ENCODE data around the gene PODN. TPM values are rescaled to one million over a fixed set of nuclear protein-coding genes. Genes with fewer than 3 reads are reported as not detected.

Gene PODN
- total and polyA plus RNA-seq, 2 experiments from 2014 or later = 3.9 to 9.2 TPM

GRCh38 chr1:53047737-53048736, 14.0 kb upstream of the PODN start:
- H3K4me1 ChIP-seq (ENCODE audit: insufficient read depth) = peaks cover 4% of the 10 kb centered on the region
- no peak overlapping the region for H2AFZ ChIP-seq
- no peaks in the 10 kb centered on the region for H3K36me3 ChIP-seq (replicated peaks; ENCODE audit: insufficient read depth, low read depth)
- H3K79me2 ChIP-seq = no peaks in the 10 kb centered on the region
- H3K4me2 ChIP-seq = no peak overlapping the region
- 68% methylated on average over 5 of the region's 5 CpGs for WGBS (ENCODE audit: low lambda C conversion rate, missing lambda C conversion rate)
- H3K9me2 ChIP-seq (replicated peaks; ENCODE audit: insufficient read depth) = no peaks in the 10 kb centered on the region
- no peaks in the 10 kb centered on the region for H3K9me3 ChIP-seq (ENCODE audit: low read depth)
- no peaks in the 10 kb centered on the region for H3K27me3 ChIP-seq
- no peak overlapping the region for H3K4me3 ChIP-seq
- DNase-seq (ENCODE audit: low spot score) = no peak
- H3K27ac ChIP-seq = no peak overlapping the region
- H4K20me1 ChIP-seq (ENCODE audit: insufficient read depth, poor library complexity, severe bottlenecking) = no peaks in the 10 kb centered on the region
- TF ChIP-seq EZH2 (IDR thresholded peaks at IDR 0.05; ENCODE audit: borderline replicate concordance) = no peak
- TF ChIP-seq EZH2phosphoT487 (IDR thresholded peaks at IDR 0.05; ENCODE audit: low read depth, severe bottlenecking, unreplicated experiment) = no peak
- TF ChIP-seq CTCF (IDR thresholded peaks at IDR 0.05; ENCODE audit: poor library complexity) = no peak

- no peak for DNase-seq (ENCODE audit: low spot score)
- Histone ChIP-seq H3K9me2 (replicated peaks; ENCODE audit: insufficient read depth) (no peaks in the 10 kb centered on the region), H3K4me1 (ENCODE audit: insufficient read depth) (peaks cover 4% of the 10 kb centered on the region), H3K9me3 (ENCODE audit: low read depth) (no peaks in the 10 kb centered on the region), H2AFZ (no peak overlapping the region), H3K27me3 (no peaks in the 10 kb centered on the region), H4K20me1 (ENCODE audit: insufficient read depth, poor library complexity, severe bottlenecking) (no peaks in the 10 kb centered on the region), H3K4me3 (no peak overlapping the region), H3K79me2 (no peaks in the 10 kb centered on the region), H3K4me2 (no peak overlapping the region), H3K27ac (no peak overlapping the region), H3K36me3 (replicated peaks; ENCODE audit: insufficient read depth, low read depth) (no peaks in the 10 kb centered on the region)
- 79% methylated on average over 3 of the region's 3 CpGs for WGBS (ENCODE audit: low lambda C conversion rate, missing lambda C conversion rate)
- TF ChIP-seq CTCF (IDR thresholded peaks at IDR 0.05; ENCODE audit: poor library complexity) (no peak), EZH2 (IDR thresholded peaks at IDR 0.05; ENCODE audit: borderline replicate concordance) (no peak), EZH2phosphoT487 (IDR thresholded peaks at IDR 0.05; ENCODE audit: low read depth, severe bottlenecking, unreplicated experiment) (no peak)
Measured at GRCh38 chr1:53048960-53049573, 12.9 kb upstream of the PODN start.

GRCh38 chr1:53049574-53049967, 12.4 kb upstream of the PODN start:
- no peak for TF ChIP-seq EZH2 (IDR thresholded peaks at IDR 0.05; ENCODE audit: borderline replicate concordance)
- TF ChIP-seq CTCF (IDR thresholded peaks at IDR 0.05; ENCODE audit: poor library complexity) = no peak
- TF ChIP-seq EZH2phosphoT487 (IDR thresholded peaks at IDR 0.05; ENCODE audit: low read depth, severe bottlenecking, unreplicated experiment) = no peak
- peaks cover 4% of the 10 kb centered on the region for H3K4me1 ChIP-seq (ENCODE audit: insufficient read depth)
- no peak overlapping the region for H3K27ac ChIP-seq
- no peak for DNase-seq (ENCODE audit: low spot score)
- H3K9me2 ChIP-seq (replicated peaks; ENCODE audit: insufficient read depth) = no peaks in the 10 kb centered on the region
- no peaks in the 10 kb centered on the region for H3K79me2 ChIP-seq
- no peak overlapping the region for H3K4me2 ChIP-seq
- no peaks in the 10 kb centered on the region for H3K36me3 ChIP-seq (replicated peaks; ENCODE audit: insufficient read depth, low read depth)
- no peaks in the 10 kb centered on the region for H4K20me1 ChIP-seq (ENCODE audit: insufficient read depth, poor library complexity, severe bottlenecking)
- 90% methylated on average over 3 of the region's 3 CpGs for WGBS (ENCODE audit: low lambda C conversion rate, missing lambda C conversion rate)
- no peak overlapping the region for H2AFZ ChIP-seq
- H3K27me3 ChIP-seq = no peaks in the 10 kb centered on the region
- H3K9me3 ChIP-seq (ENCODE audit: low read depth) = no peaks in the 10 kb centered on the region
- H3K4me3 ChIP-seq = no peak overlapping the region

All from hepatocyte (in vitro differentiated cells).